ENCODE data around the gene ATP8B3.

Gene ATP8B3

GRCh38 chr19:1742989-1743696 lies 68.9 kb downstream of the ATP8B3 start:
- TF ChIP-seq CTCF (IDR thresholded peaks at IDR 0.05) = no peak

- no peak for TF ChIP-seq CTCF (IDR thresholded peaks at IDR 0.05)
Observed at GRCh38 chr19:1739960-1740629, 72.0 kb downstream of the ATP8B3 start.

GRCh38 chr19:1736927-1737326 lies 75.1 kb downstream of the ATP8B3 start:
- no peak for TF ChIP-seq CTCF (IDR thresholded peaks at IDR 0.05)

GRCh38 chr19:1736280-1736679 lies 75.8 kb downstream of the ATP8B3 start:
- no peak for TF ChIP-seq CTCF (IDR thresholded peaks at IDR 0.05)

GRCh38 chr19:1734321-1734966 lies 77.6 kb downstream of the ATP8B3 start:
- no peak for TF ChIP-seq CTCF (IDR thresholded peaks at IDR 0.05)

All from LNCAP (cell line).